ENCODE results near the gene PIGS. TPM values are rescaled to one million over a fixed set of nuclear protein-coding genes. Genes with fewer than 3 reads are reported as not detected.

The PIGS gene
- total RNA-seq, 1 experiment from 2014 or later, result 49.1 TPM

- no peak for DNase-seq (ENCODE audit: low read depth)
These were observed 64.4 kb downstream of the PIGS start for GRCh38 chr17:28506763-28507487.

GRCh38 chr17:28505986-28506665 is 65.2 kb downstream of the PIGS start, which contains the start of gene FOXN1:
FOXN1 (plus strand) TSS chr17:28506348; CDS start chr17:28523970, 17,622 bp downstream.
- DNase-seq (ENCODE audit: low read depth), result no peak

- no peak for DNase-seq (ENCODE audit: low read depth)
These were observed 67.9 kb downstream of the PIGS start for GRCh38 chr17:28503420-28503819.

Other genes with a start within 250 kb of the PIGS start
- 53.2 and 57.4 TPM in 2 replicates for gene IFT20, start 236.1 kb downstream of the PIGS start, total RNA-seq (2014; rRNA removed; shearing (Covaris generic))
- gene TNFAIP1, start 235.8 kb downstream of the PIGS start, total RNA-seq (2014; rRNA removed; shearing (Covaris generic)), result 31.2 and 49.4 TPM in 2 replicates
- 124 and 132 TPM in 2 replicates for gene POLDIP2, start 214.0 kb downstream of the PIGS start, total RNA-seq (2014; rRNA removed; shearing (Covaris generic))
- not detected in 2 replicates for gene SEBOX, start 206.3 kb downstream of the PIGS start, total RNA-seq (2014; rRNA removed; shearing (Covaris generic))
- not detected in 2 replicates for gene VTN, start 201.2 kb downstream of the PIGS start, total RNA-seq (2014; rRNA removed; shearing (Covaris generic))
- 3.5 and 3.7 TPM in 2 replicates for gene SARM1, start 199.8 kb downstream of the PIGS start, total RNA-seq (2014; rRNA removed; shearing (Covaris generic))
- gene SLC46A1, start 165.3 kb downstream of the PIGS start, total RNA-seq (2014; rRNA removed; shearing (Covaris generic)), result 4.6 and 6.1 TPM in 2 replicates
- gene SLC13A2, start 97.9 kb downstream of the PIGS start, total RNA-seq (2014; rRNA removed; shearing (Covaris generic)), result not detected in 2 replicates
- gene FOXN1, start 65.2 kb downstream of the PIGS start, total RNA-seq (2014; rRNA removed; shearing (Covaris generic)), result not detected in 2 replicates
- 17.8 and 25.4 TPM in 2 replicates for gene UNC119, start 18.9 kb downstream of the PIGS start, total RNA-seq (2014; rRNA removed; shearing (Covaris generic))
- 1.3 and 2.4 TPM in 2 replicates for gene ALDOC, start 5.4 kb upstream of the PIGS start, total RNA-seq (2014; rRNA removed; shearing (Covaris generic))
- 134 and 173 TPM in 2 replicates for gene SPAG5, start 27.5 kb upstream of the PIGS start, total RNA-seq (2014; rRNA removed; shearing (Covaris generic))
- 9.1 and 11.4 TPM in 2 replicates for gene RSKR, start 42.7 kb upstream of the PIGS start, total RNA-seq (2014; rRNA removed; shearing (Covaris generic))
- 64.9 and 65.8 TPM in 2 replicates for gene BLTP2, start 73.6 kb upstream of the PIGS start, total RNA-seq (2014; rRNA removed; shearing (Covaris generic))
- gene SDF2, start 90.4 kb upstream of the PIGS start, total RNA-seq (2014; rRNA removed; shearing (Covaris generic)), result 67.6 and 68.2 TPM in 2 replicates
- gene SUPT6H, start 90.7 kb upstream of the PIGS start, total RNA-seq (2014; rRNA removed; shearing (Covaris generic)), result 28.4 and 38.2 TPM in 2 replicates
- 0.21 and 0.23 TPM in 2 replicates for gene PROCA1, start 140.4 kb upstream of the PIGS start, total RNA-seq (2014; rRNA removed; shearing (Covaris generic))
- gene RAB34, start 146.3 kb upstream of the PIGS start, total RNA-seq (2014; rRNA removed; shearing (Covaris generic)), result 243 and 290 TPM in 2 replicates
- gene RPL23A, start 148.5 kb upstream of the PIGS start, total RNA-seq (2014; rRNA removed; shearing (Covaris generic)), result 697 and 1,346 TPM in 2 replicates
- 1.3 and 2.4 TPM in 2 replicates for gene TLCD1, start 154.7 kb upstream of the PIGS start, total RNA-seq (2014; rRNA removed; shearing (Covaris generic))
- gene NEK8, start 157.3 kb upstream of the PIGS start, total RNA-seq (2014; rRNA removed; shearing (Covaris generic)), result 2.9 and 10.2 TPM in 2 replicates
- 20.4 and 23.7 TPM in 2 replicates for gene TRAF4, start 172.5 kb upstream of the PIGS start, total RNA-seq (2014; rRNA removed; shearing (Covaris generic))

Data from Daoy (cell line).